Left lobe of liver (tissue), 2 donors: Measurements from ENCODE around the gene DENND1A. TPM values are rescaled to one million over a fixed set of nuclear protein-coding genes. Genes with fewer than 3 reads are reported as not detected.

Experiments used
- ATAC-seq: fragments of 200-7000 bp; cut with Tn5 transposase; one replicate; pipeline ENCODE4 v1.9.1; 2020; ENCODE audit warnings: mild to moderate bottlenecking, moderate library complexity
- DNase-seq: peaks from one replicate; pipeline ENCODE4 v3.0.0-alpha.2; 2020; ENCODE audit warnings: low spot score
- total RNA-seq: library from RNA; stranded (reverse); gene quantifications from one replicate; pipeline ENCODE4 v1.2.1, GENCODE V29; 2021
- donor health status: DM: no; HTN: no; CAD: no; lungs with moderate emphysema.
- donor health status: DM: no; HTN: yes; CAD: no.

DENND1A gene
- total RNA-seq, 1 donor from 2014 or later = 15.5 TPM

DNA sequence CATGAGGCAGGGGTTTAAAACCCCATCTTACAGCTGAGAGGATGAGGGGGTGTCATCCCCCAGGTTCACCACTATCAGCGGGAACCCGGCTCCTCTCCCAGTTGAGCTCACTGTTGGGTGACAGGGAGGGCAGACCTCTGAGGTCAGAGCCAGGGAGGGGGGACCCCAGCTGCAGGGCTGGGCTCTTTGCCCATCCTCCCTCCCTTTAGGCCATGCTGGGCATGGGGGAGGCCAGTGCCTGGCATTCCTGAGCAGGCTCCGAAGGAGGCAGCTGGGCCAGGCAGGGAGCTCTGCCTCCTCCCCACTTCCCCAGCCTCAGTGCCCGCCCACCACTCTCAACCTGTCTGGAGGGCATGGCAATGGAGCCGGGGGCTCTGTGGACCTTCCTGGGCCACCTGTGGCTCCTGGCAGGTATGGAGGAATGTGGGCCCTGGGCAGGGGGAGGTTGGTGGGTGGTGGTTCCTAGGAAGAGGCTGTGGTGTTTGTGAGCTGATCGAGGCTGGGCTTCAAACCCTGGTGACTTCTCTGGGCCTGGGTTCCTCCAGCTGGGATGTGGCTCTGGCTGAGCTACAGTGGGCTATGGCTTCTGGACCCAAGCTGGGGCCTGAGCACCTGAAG lies 561.3 kb downstream of the DENND1A start:
- ATAC-seq = no peak
- DNase-seq = no peak

GRCh38 chr9:123368023-123368422 lies 561.9 kb downstream of the DENND1A start:
- ATAC-seq = no peak

DNA sequence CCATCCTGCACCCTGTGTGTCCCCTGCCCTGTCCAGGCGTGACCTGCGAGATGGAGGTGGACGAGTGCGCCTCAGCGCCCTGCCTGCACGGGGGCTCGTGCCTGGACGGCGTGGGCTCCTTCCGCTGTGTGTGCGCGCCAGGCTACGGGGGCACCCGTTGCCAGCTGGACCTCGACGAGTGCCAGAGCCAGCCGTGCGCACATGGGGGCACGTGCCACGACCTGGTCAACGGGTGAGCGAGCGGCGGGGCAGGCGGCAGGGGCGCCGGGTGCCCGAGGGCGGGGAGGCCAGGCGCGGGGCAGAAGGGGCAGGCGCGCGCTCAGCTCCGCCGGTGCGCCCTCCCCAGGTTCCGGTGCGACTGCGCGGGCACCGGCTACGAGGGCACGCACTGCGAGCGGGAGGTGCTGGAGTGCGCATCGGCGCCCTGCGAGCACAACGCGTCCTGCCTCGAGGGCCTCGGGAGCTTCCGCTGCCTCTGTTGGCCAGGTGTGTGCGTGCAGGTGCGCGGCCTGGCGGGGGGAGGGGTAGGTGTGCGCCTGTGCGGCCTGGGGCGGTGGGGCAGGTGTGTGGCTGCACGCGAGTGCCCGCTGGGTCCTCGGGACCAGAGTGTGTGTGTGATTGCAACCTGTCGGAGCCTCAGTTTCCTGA lies 563.9 kb downstream of the DENND1A start:
- DNase-seq (no peak), ATAC-seq (no peak)

More at GRCh38 chr9:123368023-123368422, 561.9 kb downstream of the DENND1A start:
- no peak for DNase-seq

- ATAC-seq (no peak), DNase-seq (no peak)
Measured at GRCh38 chr9:123365287-123365880, 564.5 kb downstream of the DENND1A start.

- no peak for DNase-seq
- no peak for ATAC-seq
Measured at GRCh38 chr9:123364241-123364824, 565.6 kb downstream of the DENND1A start.

DNA sequence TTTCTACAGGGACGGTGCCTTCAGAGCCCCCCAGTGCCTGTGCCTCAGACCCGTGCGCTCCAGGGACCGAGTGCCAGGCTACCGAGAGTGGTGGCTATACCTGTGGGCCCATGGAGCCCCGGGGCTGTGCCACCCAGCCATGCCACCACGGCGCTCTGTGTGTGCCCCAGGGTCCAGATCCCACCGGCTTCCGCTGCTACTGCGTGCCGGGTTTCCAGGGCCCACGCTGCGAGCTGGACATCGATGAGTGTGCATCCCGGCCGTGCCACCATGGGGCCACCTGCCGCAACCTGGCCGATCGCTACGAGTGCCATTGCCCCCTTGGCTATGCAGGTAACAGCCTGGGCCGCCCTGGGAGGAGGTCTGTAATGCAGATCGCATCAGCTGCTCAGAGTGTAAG lies 567.1 kb downstream of the DENND1A start:
- no peak for DNase-seq
- no peak for ATAC-seq

DNA sequence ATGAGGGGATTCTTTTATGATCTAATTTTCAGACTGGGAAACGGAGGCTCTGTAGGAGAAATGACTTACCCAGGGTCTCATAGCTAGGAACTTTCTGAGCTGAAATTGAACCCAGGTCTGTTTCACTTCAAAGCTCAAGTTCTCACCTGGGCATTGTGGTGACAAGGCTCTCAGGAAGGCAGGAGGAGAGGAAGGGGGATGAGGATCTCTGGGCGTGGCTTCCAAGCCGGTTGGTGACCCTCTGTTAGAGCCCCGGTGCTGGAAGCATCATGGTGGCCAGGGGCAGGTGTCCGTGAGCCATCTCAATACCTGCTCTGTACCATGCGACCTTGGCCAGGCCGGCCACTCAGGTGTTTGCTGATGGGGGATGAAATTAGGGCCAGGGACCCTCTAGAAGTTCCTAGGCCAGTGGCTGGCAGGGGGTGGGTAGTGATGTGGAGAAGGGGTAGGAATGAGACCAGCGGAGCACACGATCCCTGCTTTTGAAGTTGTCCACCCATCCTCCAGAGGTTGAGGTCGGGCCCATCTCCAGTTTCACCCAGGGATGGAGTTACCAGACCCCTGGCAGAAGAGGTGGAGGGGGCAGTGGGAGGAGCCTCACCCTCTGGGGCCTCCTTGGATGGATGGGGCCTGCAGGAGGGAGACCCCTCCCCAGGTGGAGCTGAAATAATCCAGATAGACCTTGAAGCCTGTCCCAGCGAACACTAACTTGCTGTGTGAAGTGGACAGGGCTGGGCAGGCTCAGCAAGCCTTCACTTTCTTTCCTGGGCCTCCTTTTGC lies 568.0 kb downstream of the DENND1A start:
- no peak for ATAC-seq
- no peak for DNase-seq

DNA sequence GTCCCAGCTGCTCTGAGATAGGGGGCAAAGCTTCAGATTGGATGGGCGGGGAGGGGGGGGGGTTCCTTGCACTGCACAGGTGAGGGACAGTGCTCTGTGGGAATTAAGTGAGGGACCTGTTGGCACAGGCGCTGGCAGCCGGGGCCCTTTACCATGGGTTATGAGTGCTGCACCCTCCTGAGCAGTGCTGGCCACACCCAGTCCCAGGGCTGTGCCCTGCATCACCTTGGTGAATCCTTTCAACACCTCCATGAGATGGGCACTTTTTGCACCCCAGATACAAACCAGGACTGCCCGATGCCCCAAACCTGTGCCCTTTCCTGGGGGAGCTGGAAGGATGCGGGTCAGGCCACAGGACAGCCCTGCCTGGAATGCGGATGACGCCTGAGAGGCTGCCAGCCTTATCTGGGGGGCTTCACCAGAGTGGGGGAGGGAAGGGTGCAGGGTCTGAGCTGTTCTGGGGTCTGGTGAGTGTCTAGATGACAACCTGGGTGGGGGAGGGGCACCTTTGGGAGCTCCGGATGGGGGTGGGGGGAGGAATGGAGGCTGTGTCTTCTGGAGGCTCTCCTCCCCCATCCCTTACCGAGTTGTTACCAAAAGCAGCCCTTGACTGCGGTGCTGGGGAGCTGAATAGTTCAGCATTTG lies 568.7 kb downstream of the DENND1A start:
- DNase-seq = no peak

DNA sequence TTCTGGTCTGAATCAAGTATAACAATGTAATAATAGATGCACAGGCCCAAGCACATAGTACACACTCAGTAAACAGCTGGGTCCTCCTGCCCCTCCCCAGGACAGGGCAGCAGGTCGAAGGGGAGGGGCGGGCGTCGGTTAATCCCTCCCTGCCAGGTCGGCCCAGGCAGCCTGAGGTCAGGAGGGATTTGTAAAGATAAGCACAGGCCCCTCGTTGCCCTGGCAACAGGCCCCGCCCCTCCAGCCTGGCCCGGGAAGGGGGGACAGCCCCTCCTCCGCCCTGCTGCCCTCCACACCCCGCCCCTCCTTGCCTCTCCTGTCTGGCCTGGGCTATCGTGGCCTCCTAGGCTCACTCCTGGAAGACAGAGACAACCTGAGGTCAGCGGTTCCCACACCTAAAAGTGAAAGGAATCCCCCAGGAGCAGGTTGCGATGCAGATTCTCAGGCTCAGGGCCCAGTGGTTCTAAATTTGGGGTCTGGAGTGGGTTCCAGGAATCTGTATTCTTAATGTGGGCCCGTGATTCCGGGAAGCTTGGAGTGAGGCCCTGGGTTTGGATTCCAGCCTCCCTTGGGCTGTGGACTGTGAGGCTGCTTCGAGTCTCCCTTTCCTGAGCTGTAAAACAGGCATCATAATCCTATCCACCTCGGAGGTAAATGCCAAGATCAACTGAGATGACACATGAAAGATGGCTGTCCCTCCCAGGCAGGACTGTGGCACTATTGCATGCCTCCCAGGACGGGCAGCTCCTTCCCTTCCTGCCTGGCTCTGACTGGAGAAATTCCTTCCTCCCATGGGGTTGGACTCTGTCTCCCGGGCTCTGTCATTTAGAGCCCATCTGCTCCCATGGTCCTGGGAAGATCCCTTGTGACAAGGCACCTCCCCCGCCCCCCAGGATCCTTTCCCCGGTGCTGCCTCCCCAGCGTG lies 569.5 kb downstream of the DENND1A start:
- ATAC-seq (peak; percentile 37), DNase-seq (no peak)

More for the DNA sequence above, 568.7 kb downstream of the DENND1A start:
- no peak for ATAC-seq

DNA sequence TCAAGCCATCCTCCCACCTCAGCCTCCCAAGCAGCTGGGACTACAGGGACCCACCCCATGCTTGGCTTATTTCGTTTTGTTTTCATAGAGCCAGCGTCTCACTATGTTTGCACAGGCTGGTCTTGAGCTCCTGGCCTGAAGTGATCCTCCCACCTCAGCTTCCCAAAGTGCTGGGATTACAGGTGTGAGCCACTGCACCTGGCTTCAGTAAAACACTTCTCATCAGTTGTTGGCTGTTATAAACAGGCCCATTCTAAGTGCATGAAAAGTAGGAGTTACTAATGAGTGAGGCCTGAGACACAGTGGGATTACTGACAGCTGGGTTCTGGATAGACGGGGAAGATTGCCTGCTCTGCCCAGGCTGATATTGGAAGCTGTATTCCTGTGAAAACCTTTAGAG lies 570.4 kb downstream of the DENND1A start:
- ATAC-seq = no peak
- no peak for DNase-seq

- no peak for DNase-seq
- ATAC-seq = no peak
Measured at GRCh38 chr9:123359106-123359505, 570.8 kb downstream of the DENND1A start.

- DNase-seq (no peak), ATAC-seq (no peak)
Measured at GRCh38 chr9:123358181-123358905, 571.6 kb downstream of the DENND1A start.

DNA sequence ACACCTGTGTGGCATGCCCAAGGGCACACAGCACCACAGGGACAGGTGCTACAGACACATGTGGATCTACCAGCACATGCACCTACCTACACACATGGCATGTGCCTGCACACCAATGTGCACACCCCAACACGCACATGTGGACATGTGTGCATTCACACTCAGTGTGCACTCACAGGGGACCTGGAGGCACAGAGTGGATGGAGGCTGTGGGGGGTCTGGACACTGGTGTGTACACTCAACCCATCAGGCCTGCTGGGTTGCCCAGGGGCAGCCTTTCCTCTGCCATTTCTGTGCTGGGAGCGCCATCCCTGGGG lies 572.2 kb downstream of the DENND1A start:
- DNase-seq = no peak
- ATAC-seq = no peak

GRCh38 chr9:123356851-123357742 lies 572.8 kb downstream of the DENND1A start:
- DNase-seq (no peak), ATAC-seq (no peak)

- ATAC-seq = no peak
- no peak for DNase-seq
Measured at GRCh38 chr9:123355761-123356431, 574.0 kb downstream of the DENND1A start, which contains the start of gene CRB2. TSS of gene CRB2 (plus strand) at chr9:123356197. CDS start at chr9:123356261, 64 bp downstream.

GRCh38 chr9:123354806-123355508 lies 575.0 kb downstream of the DENND1A start:
- DNase-seq (no peak), ATAC-seq (no peak)
